HEK293 (cell line): ENCODE results near the gene COMMD3.
A peak's percentile ranks its signal among the peaks of the same experiment; 100 is the strongest.

ENCODE experiments used
- AEBP2 ChIP-seq: fragments of 450-650 bp; formaldehyde crosslinking; IDR thresholded peaks from 2 replicates; pipeline ENCODE4 v1.5.1; 2016; ENCODE audit warnings: missing biosample characterization, missing genetic modification characterization, borderline replicate concordance
- FEZF1 ChIP-seq: fragments of 450-650 bp; formaldehyde crosslinking; IDR thresholded peaks from 2 replicates; pipeline ENCODE4 v1.5.1; 2016; ENCODE audit warnings: missing biosample characterization, missing genetic modification characterization
- GLI2 ChIP-seq: fragments of 450-650 bp; formaldehyde crosslinking; IDR thresholded peaks from 2 replicates; pipeline ENCODE4; 2017; ENCODE audit warnings: missing biosample characterization, missing genetic modification characterization, low read depth, borderline replicate concordance
- IKZF3 ChIP-seq: fragments of 450-650 bp; IDR thresholded peaks from 2 replicates; pipeline ENCODE4 v1.5.0; 2018; ENCODE audit warnings: missing biosample characterization, mild to moderate bottlenecking, missing genetic modification characterization, moderate library complexity
- KLF1 ChIP-seq: fragments of 450-650 bp; formaldehyde crosslinking; IDR thresholded peaks from 2 replicates; pipeline ENCODE4 v1.5.1; 2016; ENCODE audit warnings: missing biosample characterization, missing genetic modification characterization
- OSR2 ChIP-seq: fragments of 450-650 bp; formaldehyde crosslinking; IDR thresholded peaks from 2 replicates; pipeline ENCODE4 v1.5.1; 2016; ENCODE audit warnings: missing biosample characterization, missing genetic modification characterization
- OVOL3 ChIP-seq: fragments of 450-650 bp; formaldehyde crosslinking; IDR thresholded peaks from 2 replicates; pipeline ENCODE4 v1.5.1; 2016; ENCODE audit warnings: missing biosample characterization, missing genetic modification characterization
- PRDM10 ChIP-seq: fragments of 450-650 bp; formaldehyde crosslinking; IDR thresholded peaks from 2 replicates; pipeline ENCODE4 v1.5.1; 2016; ENCODE audit warnings: missing biosample characterization, missing genetic modification characterization
- PRDM4 ChIP-seq: fragments of 450-650 bp; formaldehyde crosslinking; IDR thresholded peaks from 2 replicates; pipeline ENCODE4 v1.5.1; 2017; ENCODE audit warnings: missing biosample characterization, missing genetic modification characterization
- SP7 ChIP-seq: fragments of 450-650 bp; formaldehyde crosslinking; IDR thresholded peaks from 2 replicates; pipeline ENCODE4 v1.5.1; 2016; ENCODE audit warnings: missing biosample characterization, missing genetic modification characterization
- TSHZ1 ChIP-seq: fragments of 450-650 bp; formaldehyde crosslinking; IDR thresholded peaks from 2 replicates; pipeline ENCODE4 v1.5.1; 2016; ENCODE audit warnings: missing biosample characterization, missing genetic modification characterization, borderline replicate concordance
- WT1 ChIP-seq: fragments of 450-650 bp; formaldehyde crosslinking; IDR thresholded peaks from 2 replicates; pipeline ENCODE4 v1.5.1; 2016; ENCODE audit warnings: missing biosample characterization, missing genetic modification characterization
- ZBTB17 ChIP-seq: fragments of 450-650 bp; formaldehyde crosslinking; IDR thresholded peaks from 2 replicates; pipeline ENCODE4 v1.5.1; 2016; ENCODE audit warnings: missing biosample characterization, missing genetic modification characterization
- ZBTB44 ChIP-seq: fragments of 450-650 bp; IDR thresholded peaks from 2 replicates; pipeline ENCODE4 v1.5.1; 2018; ENCODE audit warnings: missing biosample characterization, mild to moderate bottlenecking, missing genetic modification characterization
- ZNF10 ChIP-seq: fragments of 450-650 bp; formaldehyde crosslinking; IDR thresholded peaks from 2 replicates; pipeline ENCODE4 v1.5.1; 2017; ENCODE audit warnings: missing biosample characterization, missing genetic modification characterization
- ZNF266 ChIP-seq: fragments of 450-650 bp; formaldehyde crosslinking; IDR thresholded peaks from 2 replicates; pipeline ENCODE4 v1.5.1; 2016; ENCODE audit warnings: missing biosample characterization, missing genetic modification characterization, low read depth
- ZNF335 ChIP-seq: fragments of 450-650 bp; formaldehyde crosslinking; conservative IDR thresholded peaks from 2 replicates; pipeline ENCODE4 v1.5.1; 2016; ENCODE audit warnings: missing biosample characterization, missing genetic modification characterization
- ZNF423 ChIP-seq: fragments of 450-650 bp; formaldehyde crosslinking; IDR thresholded peaks from 2 replicates; pipeline ENCODE4 v1.5.1; 2016; ENCODE audit warnings: missing biosample characterization, missing genetic modification characterization
- ZNF513 ChIP-seq: fragments of 450-650 bp; IDR thresholded peaks from 2 replicates; pipeline ENCODE4 v1.5.1; 2018; ENCODE audit warnings: missing biosample characterization, missing genetic modification characterization
- ZNF624 ChIP-seq: fragments of 450-650 bp; formaldehyde crosslinking; IDR thresholded peaks from 2 replicates; pipeline ENCODE4 v1.5.1; 2017; ENCODE audit warnings: missing biosample characterization, missing genetic modification characterization
- ZNF660 ChIP-seq: fragments of 450-650 bp; IDR thresholded peaks from 2 replicates; pipeline ENCODE4 v1.5.1; 2018; ENCODE audit warnings: missing biosample characterization, mild to moderate bottlenecking, missing genetic modification characterization
- ZSCAN30 ChIP-seq: fragments of 450-650 bp; IDR thresholded peaks from 2 replicates; pipeline ENCODE4 v1.5.1; 2018; ENCODE audit warnings: missing biosample characterization, mild to moderate bottlenecking, missing genetic modification characterization, moderate library complexity

COMMD3 gene

GRCh38 chr10:22294694-22295093, 21.5 kb upstream of the COMMD3 start (continued):
- no peak for TF ChIP-seq ZNF513 (tag by site-specific recombination)
- peak; percentile 64 for TF ChIP-seq SP7 (tag by site-specific recombination)
- TF ChIP-seq FEZF1 (tag by site-specific recombination) = peak; percentile 75
- peak; percentile 78 for TF ChIP-seq IKZF3 (tag by site-specific recombination)
- TF ChIP-seq PRDM10 (tag by site-specific recombination) = 0 out of 2 replicates have a peak, but pooled peaks have one; percentile 26
- TF ChIP-seq GLI2 (tag by site-specific recombination) = 0 out of 2 replicates have a peak, but pooled peaks have one; percentile 45
- no peak for TF ChIP-seq TSHZ1 (tag by site-specific recombination)
- TF ChIP-seq ZNF624 = no peak
- TF ChIP-seq ZBTB44 (tag by site-specific recombination) = peak; percentile 82
- no peak for TF ChIP-seq ZNF660
- TF ChIP-seq ZNF10 (tag by site-specific recombination) = peak; percentile 62; the same call in 1 of the 2 replicates
- TF ChIP-seq WT1 (tag by site-specific recombination) = peak; percentile 37; the same call in 1 of the 2 replicates
- peak; percentile 56; the same call in 1 of the 2 replicates for TF ChIP-seq ZSCAN30 (tag by site-specific recombination)
- 0 out of 2 replicates have a peak, but pooled peaks have one; percentile 60 for TF ChIP-seq ZNF423 (tag by site-specific recombination)
- TF ChIP-seq AEBP2 (tag by site-specific recombination) = no peak
- no peak for TF ChIP-seq OVOL3 (tag by site-specific recombination)
- peak; percentile 93 for TF ChIP-seq OSR2 (tag by site-specific recombination)
- TF ChIP-seq ZNF266 = no peak
- peak; percentile 70 for TF ChIP-seq PRDM4 (tag by site-specific recombination)
- TF ChIP-seq ZBTB17 (tag by site-specific recombination) = no peak
- TF ChIP-seq ZNF335 (tag by site-specific recombination) = peak; percentile 48; the same call in 1 of the 2 replicates
- no peak for TF ChIP-seq KLF1 (tag by site-specific recombination)
